SU-DHL-6 (cell line): ENCODE results near the gene GRAMD1A.

Experiments used
- EZH2phosphoT487 ChIP-seq: fragments of 200-600 bp; sonication (generic), shearing (Covaris generic); conservative IDR thresholded peaks from 2 replicates; pipeline ENCODE4 v1.6.1; 2018; ENCODE audit warnings: mild to moderate bottlenecking, antibody characterized with exemption, low read length, moderate library complexity, mixed read lengths
- TF ChIP-seq, protein P1 (sequence below): fragments of 200-600 bp; sonication (generic); IDR thresholded peaks from one replicate; pipeline ENCODE4 v1.5.1; 2017; ENCODE audit warnings: antibody characterized with exemption, mild to moderate bottlenecking, low read length, moderate library complexity; ENCODE audit not compliant: insufficient read depth, poor library complexity, severe bottlenecking

GRCh38 chr19:34974646-34975045 is 25.5 kb upstream of the GRAMD1A start:
- TF ChIP-seq, protein P1, sequence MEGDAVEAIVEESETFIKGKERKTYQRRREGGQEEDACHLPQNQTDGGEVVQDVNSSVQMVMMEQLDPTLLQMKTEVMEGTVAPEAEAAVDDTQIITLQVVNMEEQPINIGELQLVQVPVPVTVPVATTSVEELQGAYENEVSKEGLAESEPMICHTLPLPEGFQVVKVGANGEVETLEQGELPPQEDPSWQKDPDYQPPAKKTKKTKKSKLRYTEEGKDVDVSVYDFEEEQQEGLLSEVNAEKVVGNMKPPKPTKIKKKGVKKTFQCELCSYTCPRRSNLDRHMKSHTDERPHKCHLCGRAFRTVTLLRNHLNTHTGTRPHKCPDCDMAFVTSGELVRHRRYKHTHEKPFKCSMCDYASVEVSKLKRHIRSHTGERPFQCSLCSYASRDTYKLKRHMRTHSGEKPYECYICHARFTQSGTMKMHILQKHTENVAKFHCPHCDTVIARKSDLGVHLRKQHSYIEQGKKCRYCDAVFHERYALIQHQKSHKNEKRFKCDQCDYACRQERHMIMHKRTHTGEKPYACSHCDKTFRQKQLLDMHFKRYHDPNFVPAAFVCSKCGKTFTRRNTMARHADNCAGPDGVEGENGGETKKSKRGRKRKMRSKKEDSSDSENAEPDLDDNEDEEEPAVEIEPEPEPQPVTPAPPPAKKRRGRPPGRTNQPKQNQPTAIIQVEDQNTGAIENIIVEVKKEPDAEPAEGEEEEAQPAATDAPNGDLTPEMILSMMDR, result no peak
- TF ChIP-seq EZH2phosphoT487, result no peak
